Naive thymus-derived CD4-positive, alpha-beta T cell (primary cell): ENCODE results near the gene GALNT16. TPM values are rescaled to one million over a fixed set of nuclear protein-coding genes. Genes with fewer than 3 reads are reported as not detected.

Experiments used
- ATAC-seq: fragments of 150-1000 bp; cut with Tn5 transposase; 2 replicates; pipeline ENCODE4 v1.10.0; 2021; ENCODE audit warnings: mild to moderate bottlenecking, moderate library complexity
- CTCF ChIA-PET: fragments of 350-600 bp; sonication (Branson Sonifier 250); formaldehyde crosslinking; loops from one replicate; lab custom pipeline; 2021; ENCODE audit warnings: antibody characterized with exemption; lab: Charles Lee
- POLR2A ChIA-PET: fragments of 350-600 bp; sonication (Branson Sonifier 250); formaldehyde crosslinking; loops from one replicate; lab custom pipeline; 2021; ENCODE audit warnings: antibody characterized with exemption, inconsistent platforms; lab: Charles Lee
- DNase-seq, 9 donors: peaks; one replicate each; pipeline versions ENCODE4 v3.0.0 to v3.0.0-alpha.2; 2020 to 2022; ENCODE audit warnings: mixed read lengths in 1 of 9
- H3K27ac ChIP-seq: one replicate; pipeline ENCODE4 v1.7.0; 2013; ENCODE audit warnings: mild to moderate bottlenecking, low read depth, low read length, moderate library complexity
- H3K27me3 ChIP-seq, 2 donors: one replicate each; pipeline ENCODE4 v1.7.0; 2013; ENCODE audit warnings: low read length in 2 of 2, mild to moderate bottlenecking in 2 of 2, moderate library complexity in 2 of 2; ENCODE audit not compliant: control insufficient read depth in 2 of 2, insufficient read depth in 2 of 2
- H3K36me3 ChIP-seq, 3 experiments: 1 replicate in 2 of 3; 2 replicates in 1 of 3; pipeline ENCODE4 v1.7.0; 2013; ENCODE audit warnings: low read length in 3 of 3, mild to moderate bottlenecking in 3 of 3, moderate library complexity in 1 of 3; ENCODE audit not compliant: insufficient read depth in 3 of 3, control insufficient read depth in 2 of 3
- H3K4me1 ChIP-seq, 2 donors: one replicate each; pipeline ENCODE4 v1.7.0; 2013; ENCODE audit warnings: low read length in 2 of 2, mild to moderate bottlenecking in 2 of 2, moderate library complexity in 1 of 2; ENCODE audit not compliant: control insufficient read depth in 2 of 2, insufficient read depth in 2 of 2
- H3K4me3 ChIP-seq: 2 replicates; pipeline ENCODE4 v1.7.0; 2013; ENCODE audit warnings: mild to moderate bottlenecking, low read length
- H3K9me3 ChIP-seq, 3 experiments: 1 replicate in 2 of 3; 2 replicates in 1 of 3; pipeline ENCODE4 v1.7.0; 2013; ENCODE audit warnings: low read length in 3 of 3; ENCODE audit not compliant: control insufficient read depth in 2 of 3
- H3K27ac Mint-ChIP-seq, 9 donors: one replicate each; pipeline ENCODE4 v1.8.0; 2020 to 2022; ENCODE audit warnings: mixed read lengths in 9 of 9, mild to moderate bottlenecking in 8 of 9, moderate library complexity in 5 of 9, inconsistent platforms in 2 of 9
- H3K27me3 Mint-ChIP-seq, 5 donors: one replicate each; pipeline ENCODE4 v1.8.0; 2021 to 2022; ENCODE audit warnings: mixed read lengths in 5 of 5, mild to moderate bottlenecking in 1 of 5
- H3K36me3 Mint-ChIP-seq, 5 donors: one replicate each; pipeline ENCODE4 v1.8.0; 2020 to 2022; ENCODE audit warnings: mixed read lengths in 5 of 5, mild to moderate bottlenecking in 3 of 5, inconsistent platforms in 1 of 5
- H3K4me1 Mint-ChIP-seq, 7 donors: one replicate each; pipeline ENCODE4 v1.8.0; 2020 to 2022; ENCODE audit warnings: mixed read lengths in 7 of 7, mild to moderate bottlenecking in 3 of 7, inconsistent platforms in 1 of 7
- H3K4me3 Mint-ChIP-seq, 10 donors: one replicate each; pipeline ENCODE4 v1.8.0; 2020 to 2022; ENCODE audit warnings: mild to moderate bottlenecking in 10 of 10, mixed read lengths in 10 of 10, moderate library complexity in 6 of 10, inconsistent platforms in 2 of 10
- H3K9me3 Mint-ChIP-seq, 11 donors: one replicate each; pipeline ENCODE4 v1.8.0; 2020 to 2022; ENCODE audit warnings: mixed read lengths in 11 of 11, mild to moderate bottlenecking in 4 of 11, inconsistent platforms in 1 of 11, moderate library complexity in 1 of 11
- intact Hi-C, 2 donors: fragments of 100-400 bp; cut with micrococcal nuclease; formaldehyde crosslinking; loops; one replicate each; pipeline ENCODE4 v1.15.1; 2023
- polyA plus RNA-seq, 2 donors: library from polyadenylated mRNA; unstranded; fragments of 300-500 nt; fragmentation: Illumina TruSeq; gene quantifications; one replicate each; pipeline ENCODE4 v1.2.3, GENCODE V29; 2021
- total RNA-seq, 6 experiments: library from RNA in 5 of 6; stranded (reverse) in 5 of 6; gene quantifications; 1 replicate in 5 of 6; 2 replicates in 1 of 6; pipeline ENCODE4 v1.2.3 and lab custom pipeline; 2021 to 2026

The GALNT16 gene
- total and polyA plus RNA-seq, 7 experiments from 2014 or later = 0.07 to 0.65 TPM; not detected in 5

GRCh38 chr14:69358233-69358963 lies 98.4 kb downstream of the GALNT16 start:
- Histone ChIP-seq H3K27me3 (no peaks in the 10 kb centered on the region), H3K9me3 (no peaks in the 10 kb centered on the region), H3K4me1 (peaks cover 4 to 9% of the 10 kb centered on the region in 2 donors), H3K27ac (no peak overlapping the region), H3K36me3 (no peaks in the 10 kb centered on the region), H3K4me3 (no peak overlapping the region)
- peaks cover 0 to 4% (median 0%) of the 10 kb centered on the region in 5 donors for H3K36me3 Mint-ChIP-seq
- H3K27me3 Mint-ChIP-seq = peaks cover 0 to 31% (median 0%) of the 10 kb centered on the region in 5 donors
- H3K4me1 Mint-ChIP-seq = peaks cover 6 to 24% (median 9%) of the 10 kb centered on the region in 7 donors
- peak overlapping the region in 1 of 9 donors; percentile 2 for H3K27ac Mint-ChIP-seq
- peak in 1 of 9 donors; percentile 47 for DNase-seq
- ChIA-PET POLR2A (no interaction called here), CTCF (interaction anchor here (1.4 kb wide), 1 partner anchor 12 kb away, joined by 3 read pairs; no protein-coding TSS in a partner anchor)
- H3K9me3 Mint-ChIP-seq = peaks cover 0 to 2% (median 0%) of the 10 kb centered on the region in 11 donors
- intact Hi-C loops = no loop called here
- ATAC-seq = no peak
- no peak overlapping the region for H3K4me3 Mint-ChIP-seq

- Mint-ChIP-seq H3K4me1 (peaks cover 3 to 24% (median 9%) of the 10 kb centered on the region in 7 donors), H3K27ac (peak overlapping the region in 1 of 9 donors; percentile 2), H3K36me3 (peaks cover 0 to 4% (median 0%) of the 10 kb centered on the region in 5 donors), H3K9me3 (peaks cover 0 to 2% (median 0%) of the 10 kb centered on the region in 11 donors), H3K4me3 (no peak overlapping the region), H3K27me3 (peaks cover 0 to 31% (median 0%) of the 10 kb centered on the region in 5 donors)
- H3K4me1 ChIP-seq = peaks cover 4 to 8% of the 10 kb centered on the region in 2 donors
- H3K9me3 ChIP-seq = no peaks in the 10 kb centered on the region
- intact Hi-C loops = no loop called here
- no peaks in the 10 kb centered on the region for H3K36me3 ChIP-seq
- no peak for DNase-seq
- ChIA-PET CTCF (interaction anchor here (1.4 kb wide), 1 partner anchor 12 kb away, joined by 3 read pairs; no protein-coding TSS in a partner anchor), POLR2A (no interaction called here)
- H3K4me3 ChIP-seq = no peak overlapping the region
- H3K27me3 ChIP-seq = no peaks in the 10 kb centered on the region
- no peak overlapping the region for H3K27ac ChIP-seq
- ATAC-seq = no peak
Observed at GRCh38 chr14:69358966-69359365, 99.0 kb downstream of the GALNT16 start.

DNA sequence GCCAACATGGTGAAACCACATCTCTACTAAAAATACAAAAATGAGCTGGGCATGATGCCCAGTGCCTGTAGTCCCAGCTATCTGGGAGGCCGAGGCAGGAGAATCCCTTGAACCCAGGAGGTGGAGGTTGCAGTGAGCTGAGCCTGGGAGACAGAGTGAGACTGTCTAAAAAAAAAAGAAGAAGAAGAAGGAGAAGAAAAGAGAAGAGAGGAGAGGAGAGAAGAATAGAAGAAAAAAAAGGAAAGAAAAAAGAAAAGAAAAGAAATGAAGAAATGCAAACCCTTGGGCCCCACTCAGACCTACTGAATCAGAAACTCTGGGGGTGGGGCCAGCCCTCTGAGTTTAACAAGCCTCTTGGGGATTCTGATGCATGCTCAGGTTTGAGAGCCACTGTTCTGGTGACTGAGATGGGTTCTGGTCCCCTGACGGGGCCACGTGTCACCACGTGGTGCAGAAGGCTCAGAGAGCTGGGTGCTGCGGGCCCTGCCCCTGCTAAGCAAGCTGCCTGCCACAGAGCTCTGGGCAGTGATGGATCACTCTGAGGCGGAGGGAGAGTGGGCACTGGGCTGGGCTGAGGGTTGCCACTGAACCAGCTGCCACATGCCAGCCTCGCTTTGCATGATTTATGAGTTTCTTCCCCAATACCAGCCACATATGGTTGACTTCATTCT lies 100.6 kb downstream of the GALNT16 start:
- no peak overlapping the region for H3K4me3 Mint-ChIP-seq
- Histone ChIP-seq H3K4me1 (no peaks in the 10 kb centered on the region), H3K27me3 (no peaks in the 10 kb centered on the region), H3K27ac (no peak overlapping the region), H3K4me3 (no peak overlapping the region), H3K9me3 (no peaks in the 10 kb centered on the region), H3K36me3 (no peaks in the 10 kb centered on the region)
- ATAC-seq (no peak), DNase-seq (no peak)
- intact Hi-C loops = no loop called here
- H3K4me1 Mint-ChIP-seq = peaks cover 0 to 10% (median 0%) of the 10 kb centered on the region in 7 donors
- H3K36me3 Mint-ChIP-seq = no peaks in the 10 kb centered on the region
- peaks cover 0 to 36% (median 0%) of the 10 kb centered on the region in 5 donors for H3K27me3 Mint-ChIP-seq
- ChIA-PET CTCF (interaction anchor here (0.7 kb wide), 1 partner anchor 100 kb away, joined by 3 read pairs; no protein-coding TSS in a partner anchor), POLR2A (no interaction called here)
- H3K9me3 Mint-ChIP-seq = no peaks in the 10 kb centered on the region
- H3K27ac Mint-ChIP-seq = peak overlapping the region in 1 of 9 donors; percentile 71

DNA sequence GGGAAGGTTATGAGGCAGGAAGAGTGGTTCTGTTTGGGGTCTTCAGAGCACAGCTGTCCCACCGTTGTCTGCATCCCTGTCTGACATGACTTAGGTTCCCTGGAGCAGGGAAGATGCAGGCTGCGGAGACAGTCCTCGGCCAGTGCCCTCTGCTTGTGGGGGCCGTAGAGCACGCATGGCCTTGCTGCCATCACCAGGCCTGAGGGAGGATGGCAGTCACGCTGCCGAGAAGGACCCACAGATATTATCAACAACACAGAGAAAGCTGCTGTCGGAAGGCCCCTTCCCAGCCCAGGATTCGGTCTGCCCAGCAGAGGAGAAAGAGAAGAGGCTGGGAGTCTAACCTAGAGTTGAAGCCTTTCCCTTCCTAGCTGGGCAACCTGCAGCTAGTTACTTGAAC lies 103.1 kb downstream of the GALNT16 start:
- no peaks in the 10 kb centered on the region for H3K4me1 ChIP-seq
- no peak overlapping the region for H3K27ac ChIP-seq
- H3K27ac Mint-ChIP-seq = peak overlapping the region in 1 of 9 donors; percentile 51
- intact Hi-C loops = no loop called here
- ATAC-seq = no peak
- H3K9me3 ChIP-seq = no peaks in the 10 kb centered on the region
- H3K27me3 ChIP-seq = no peaks in the 10 kb centered on the region
- DNase-seq = no peak
- no peak overlapping the region for H3K4me3 Mint-ChIP-seq
- H3K4me3 ChIP-seq = no peak overlapping the region
- ChIA-PET CTCF (no interaction called here), POLR2A (no interaction called here)
- H3K9me3 Mint-ChIP-seq = no peaks in the 10 kb centered on the region
- H3K36me3 Mint-ChIP-seq = peaks cover 0 to 4% (median 0%) of the 10 kb centered on the region in 5 donors
- no peaks in the 10 kb centered on the region for H3K36me3 ChIP-seq
- peaks cover 0 to 35% (median 0%) of the 10 kb centered on the region in 5 donors for H3K27me3 Mint-ChIP-seq
- peaks cover 0 to 10% (median 0%) of the 10 kb centered on the region in 7 donors for H3K4me1 Mint-ChIP-seq

- no peak overlapping the region for H3K4me3 Mint-ChIP-seq
- POLR2A ChIA-PET = no interaction called here
- peaks cover 0 to 4% (median 0%) of the 10 kb centered on the region in 5 donors for H3K36me3 Mint-ChIP-seq
- DNase-seq (no peak), ATAC-seq (no peak)
- intact Hi-C loops = no loop called here
- no peak overlapping the region for H3K27ac Mint-ChIP-seq
- CTCF ChIA-PET = no interaction called here
- Histone ChIP-seq H3K36me3 (no peaks in the 10 kb centered on the region), H3K9me3 (no peaks in the 10 kb centered on the region), H3K27me3 (no peaks in the 10 kb centered on the region), H3K4me3 (no peak overlapping the region), H3K27ac (no peak overlapping the region), H3K4me1 (no peaks in the 10 kb centered on the region)
- peaks cover 0 to 2% (median 0%) of the 10 kb centered on the region in 7 donors for H3K4me1 Mint-ChIP-seq
- no peaks in the 10 kb centered on the region for H3K9me3 Mint-ChIP-seq
- peaks cover 0 to 32% (median 0%) of the 10 kb centered on the region in 5 donors for H3K27me3 Mint-ChIP-seq
Observed at GRCh38 chr14:69363964-69364363, 104.0 kb downstream of the GALNT16 start.

DNA sequence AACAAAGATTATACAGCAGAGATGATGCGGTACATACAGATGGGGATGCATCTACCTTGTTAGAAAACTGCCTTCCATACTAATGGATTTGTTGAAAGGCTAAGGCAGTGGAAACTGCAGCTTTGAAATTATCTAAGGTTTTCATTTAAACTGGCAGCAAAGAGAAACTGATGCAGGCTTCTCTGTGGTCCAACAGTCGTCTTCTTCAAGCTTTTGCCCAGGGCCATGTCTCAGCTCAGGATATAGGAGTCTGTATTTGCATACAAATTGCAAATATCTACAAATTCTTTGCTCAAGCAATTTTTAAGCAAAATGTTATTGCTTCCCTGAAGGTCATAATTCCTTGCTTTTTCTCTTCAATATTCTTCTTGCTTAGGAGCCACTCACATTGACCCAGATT lies 104.4 kb downstream of the GALNT16 start:
- intact Hi-C loops = no loop called here

More for the DNA sequence above, 104.4 kb downstream of the GALNT16 start:
- H3K27ac ChIP-seq = no peak overlapping the region
- ChIA-PET CTCF (no interaction called here), POLR2A (no interaction called here)
- Mint-ChIP-seq H3K27ac (no peak overlapping the region), H3K9me3 (no peaks in the 10 kb centered on the region), H3K4me1 (no peaks in the 10 kb centered on the region), H3K27me3 (peaks cover 0 to 29% (median 0%) of the 10 kb centered on the region in 5 donors), H3K4me3 (no peak overlapping the region), H3K36me3 (peaks cover 0 to 4% (median 0%) of the 10 kb centered on the region in 5 donors)
- no peak overlapping the region for H3K4me3 ChIP-seq
- no peak for ATAC-seq
- no peak for DNase-seq
- no peaks in the 10 kb centered on the region for H3K36me3 ChIP-seq
- H3K27me3 ChIP-seq = no peaks in the 10 kb centered on the region
- no peaks in the 10 kb centered on the region for H3K9me3 ChIP-seq
- H3K4me1 ChIP-seq = no peaks in the 10 kb centered on the region
